Fibroblast of the conjunctiva (primary cell): Measurements from ENCODE around the gene TOB2.
A peak's percentile ranks its signal among the peaks of the same experiment; 100 is the strongest.
"Not testable (repeated sequence)": the region's sequence is repeated elsewhere in the genome, so short reads cannot be mapped to it uniquely, and the experiment has no call there.

Source experiments
- DNase-seq: peaks from one replicate; pipeline ENCODE4 v3.0.0-alpha.2; 2010; ENCODE audit warnings: low read depth

Gene TOB2

GRCh38 chr22:41468381-41469217 lies 22.0 kb upstream of the TOB2 start, which contains the start of the genes ACO2 and PHF5A:
ACO2 (plus strand) TSS chr22:41469117; CDS start chr22:41469147, 30 bp downstream.
PHF5A (minus strand) TSS chr22:41468692; CDS start chr22:41468653, 39 bp downstream.
- DNase-seq, result peak; percentile 93

- DNase-seq, result no peak
Observed at GRCh38 chr22:41461901-41462300, 15.3 kb upstream of the TOB2 start.

- DNase-seq, result not testable (repeated sequence)
Observed at GRCh38 chr22:41460071-41460470, 13.5 kb upstream of the TOB2 start.

- no peak for DNase-seq
Observed at GRCh38 chr22:41459431-41459830, 12.8 kb upstream of the TOB2 start.

- DNase-seq, result no peak
Observed at GRCh38 chr22:41458161-41458728, 11.6 kb upstream of the TOB2 start.

GRCh38 chr22:41448189-41448808 lies 1.7 kb upstream of the TOB2 start:
- peak; percentile 98 for DNase-seq

- DNase-seq, result peak; percentile 22
Observed at GRCh38 chr22:41447435-41448188, 1.0 kb upstream of the TOB2 start.

GRCh38 chr22:41446057-41446501 lies 522 bp downstream of the TOB2 start:
- DNase-seq, result no peak

GRCh38 chr22:41445129-41446056 lies 1.2 kb downstream of the TOB2 start:
- no peak for DNase-seq

- DNase-seq, result peak; percentile 96
Observed at GRCh38 chr22:41444360-41445128, 2.1 kb downstream of the TOB2 start.

GRCh38 chr22:41442240-41442792 lies 4.3 kb downstream of the TOB2 start:
- no peak for DNase-seq

GRCh38 chr22:41440511-41440910 lies 6.1 kb downstream of the TOB2 start:
- not testable (repeated sequence) for DNase-seq

GRCh38 chr22:41437198-41437597 lies 9.4 kb downstream of the TOB2 start:
- no peak for DNase-seq

- no peak for DNase-seq
Observed at GRCh38 chr22:41436322-41437113, 10.1 kb downstream of the TOB2 start.

GRCh38 chr22:41435560-41435959 lies 11.0 kb downstream of the TOB2 start:
- no peak for DNase-seq

GRCh38 chr22:41434361-41435003 lies 12.1 kb downstream of the TOB2 start:
- not testable (repeated sequence) for DNase-seq

- not testable (repeated sequence) for DNase-seq
Observed at GRCh38 chr22:41433480-41433879, 13.1 kb downstream of the TOB2 start.

- DNase-seq, result no peak
Observed at GRCh38 chr22:41431656-41432055, 14.9 kb downstream of the TOB2 start.

GRCh38 chr22:41429951-41430332 lies 16.7 kb downstream of the TOB2 start:
- DNase-seq, result no peak
